ENCODE measurements around the gene MARCHF9.
"Not testable (repeated sequence)": the region's sequence is repeated elsewhere in the genome, so short reads cannot be mapped to it uniquely, and the experiment has no call there.

Gene MARCHF9

GRCh38 chr12:57754411-57755193 lies at the start of gene MARCHF9:
TSS of gene MARCHF9 (plus strand) at chr12:57755103. CDS start at chr12:57755529, 426 bp downstream.
- peak; percentile 94 for DNase-seq

- no peak for DNase-seq
These were observed 47.7 kb upstream of the MARCHF9 start for GRCh38 chr12:57707250-57707649.

- DNase-seq = no peak
These were observed 46.6 kb upstream of the MARCHF9 start for GRCh38 chr12:57708296-57708695.

- no peak for DNase-seq
These were observed 42.2 kb upstream of the MARCHF9 start for GRCh38 chr12:57712701-57713100.

- DNase-seq = no peak
These were observed 41.7 kb upstream of the MARCHF9 start for GRCh38 chr12:57713209-57713608.

GRCh38 chr12:57715036-57715748 lies 39.7 kb upstream of the MARCHF9 start:
- not testable (repeated sequence) for DNase-seq

GRCh38 chr12:57715786-57716185 lies 39.1 kb upstream of the MARCHF9 start:
- no peak for DNase-seq

GRCh38 chr12:57716305-57716704 lies 38.6 kb upstream of the MARCHF9 start:
- no peak for DNase-seq

- DNase-seq = no peak
These were observed 37.8 kb upstream of the MARCHF9 start for GRCh38 chr12:57717131-57717530.

GRCh38 chr12:57717846-57718640 lies 36.9 kb upstream of the MARCHF9 start:
- no peak for DNase-seq

GRCh38 chr12:57718641-57719528 lies 36.0 kb upstream of the MARCHF9 start:
- DNase-seq = no peak

GRCh38 chr12:57719777-57720605 lies 34.9 kb upstream of the MARCHF9 start:
- DNase-seq = no peak

- DNase-seq = no peak
These were observed 34.0 kb upstream of the MARCHF9 start for GRCh38 chr12:57720606-57721595.

- not testable (repeated sequence) for DNase-seq
These were observed 32.9 kb upstream of the MARCHF9 start for GRCh38 chr12:57721846-57722608.

- DNase-seq = no peak
These were observed 31.9 kb upstream of the MARCHF9 start for GRCh38 chr12:57722716-57723629.

GRCh38 chr12:57723630-57723962 lies 31.3 kb upstream of the MARCHF9 start:
- no peak for DNase-seq

- no peak for DNase-seq
These were observed 30.6 kb upstream of the MARCHF9 start for GRCh38 chr12:57724003-57724935.
